ENCODE measurements around the gene MAP3K19.

Gene MAP3K19

GRCh38 chr2:134934150-134934549 is 113.1 kb downstream of the MAP3K19 start:
- DNase-seq (ENCODE audit: low read depth in 3 of 3) = no peak

- DNase-seq (ENCODE audit: low read depth in 3 of 3) = no peak
These were observed 113.5 kb downstream of the MAP3K19 start for GRCh38 chr2:134933732-134934131.

- no peak for DNase-seq (ENCODE audit: low read depth in 3 of 3)
These were observed 114.3 kb downstream of the MAP3K19 start for GRCh38 chr2:134932864-134933526.

GRCh38 chr2:134927195-134927594 is 120.1 kb downstream of the MAP3K19 start:
- DNase-seq (ENCODE audit: low read depth in 3 of 3) = no peak

- DNase-seq (ENCODE audit: low read depth in 3 of 3) = no peak
These were observed 120.9 kb downstream of the MAP3K19 start for GRCh38 chr2:134926231-134926931.

GRCh38 chr2:134924912-134925311 is 122.3 kb downstream of the MAP3K19 start:
- no peak for DNase-seq (ENCODE audit: low read depth in 3 of 3)

- DNase-seq (ENCODE audit: low read depth in 3 of 3) = peak; percentile 13 to 50 (median 21)
These were observed 127.7 kb downstream of the MAP3K19 start for GRCh38 chr2:134919341-134920210.

- peak; percentile 98 to 100 (median 99) for DNase-seq (ENCODE audit: low read depth in 3 of 3)
These were observed 128.5 kb downstream of the MAP3K19 start, which contains the start of gene CCNT2 for GRCh38 chr2:134918526-134919340. Gene CCNT2 (plus strand): TSS chr2:134918822. CDS start chr2:134918855, 33 bp downstream.

- DNase-seq (ENCODE audit: low read depth in 3 of 3) = peak in 1 of 3 experiments; percentile 74
These were observed 129.2 kb downstream of the MAP3K19 start for GRCh38 chr2:134917888-134918525.

GRCh38 chr2:134917360-134917865 is 129.8 kb downstream of the MAP3K19 start:
- DNase-seq (ENCODE audit: low read depth in 3 of 3) = peak in 1 of 3 experiments; percentile 2

Measured in stimulated activated CD4-positive, alpha-beta T cell treated with anti-CD3 and anti-CD28 coated beads, TNF-alpha, amount 100 ng/mL, for 24 hours (primary cell).